ENCODE results near the gene SCN4A. TPM values are rescaled to one million over a fixed set of nuclear protein-coding genes. Genes with fewer than 3 reads are reported as not detected.

SCN4A gene
- total and polyA plus RNA-seq, 8 donors = 0.04 to 1.7 (median 0.29) TPM

GRCh38 chr17:64016231-64016784, 43.6 kb upstream of the SCN4A start:
- Histone ChIP-seq H3K36me3 (no peaks in the 10 kb centered on the region), H3K4me1 (peaks cover 0 to 6% (median 0%) of the 10 kb centered on the region in 3 donors), H3K27ac (no peak overlapping the region), H3K27me3 (no peaks in the 10 kb centered on the region), H3K4me3 (no peak overlapping the region), H3K9me3 (no peaks in the 10 kb centered on the region)
- DNase-seq (no peak), ATAC-seq (no peak), FAIRE-seq (no peak)
- TF ChIP-seq CTCF (IDR thresholded peaks at IDR 0.05) = no peak
- intact Hi-C loops (cut with DNase I) = no loop called here
- WGBS, 2 donors = 72 to 74% methylated on average over 5 of the region's 5 CpGs

DNA sequence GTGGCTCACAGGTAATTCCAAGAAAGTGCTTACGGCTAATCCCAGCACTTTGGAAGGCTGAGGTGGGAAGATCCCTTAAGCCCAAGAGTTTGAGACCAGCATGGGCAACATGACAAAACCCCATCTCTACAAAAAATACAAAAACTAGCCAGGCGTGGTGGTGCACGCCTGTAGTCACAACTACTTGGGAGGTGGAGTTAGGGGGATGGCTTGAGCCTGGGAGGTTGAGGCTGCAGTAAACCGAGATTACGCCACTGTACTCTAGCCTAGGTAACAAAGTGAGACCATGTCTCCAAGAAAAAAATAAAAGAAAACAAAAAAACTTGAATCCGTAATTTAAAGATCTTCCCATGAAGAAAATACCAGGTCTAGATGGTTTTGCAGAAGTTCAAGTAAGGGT, 42.7 kb upstream of the SCN4A start:
- H3K27ac ChIP-seq = no peak overlapping the region
- DNase-seq = no peak
- no peak for FAIRE-seq

DNA sequence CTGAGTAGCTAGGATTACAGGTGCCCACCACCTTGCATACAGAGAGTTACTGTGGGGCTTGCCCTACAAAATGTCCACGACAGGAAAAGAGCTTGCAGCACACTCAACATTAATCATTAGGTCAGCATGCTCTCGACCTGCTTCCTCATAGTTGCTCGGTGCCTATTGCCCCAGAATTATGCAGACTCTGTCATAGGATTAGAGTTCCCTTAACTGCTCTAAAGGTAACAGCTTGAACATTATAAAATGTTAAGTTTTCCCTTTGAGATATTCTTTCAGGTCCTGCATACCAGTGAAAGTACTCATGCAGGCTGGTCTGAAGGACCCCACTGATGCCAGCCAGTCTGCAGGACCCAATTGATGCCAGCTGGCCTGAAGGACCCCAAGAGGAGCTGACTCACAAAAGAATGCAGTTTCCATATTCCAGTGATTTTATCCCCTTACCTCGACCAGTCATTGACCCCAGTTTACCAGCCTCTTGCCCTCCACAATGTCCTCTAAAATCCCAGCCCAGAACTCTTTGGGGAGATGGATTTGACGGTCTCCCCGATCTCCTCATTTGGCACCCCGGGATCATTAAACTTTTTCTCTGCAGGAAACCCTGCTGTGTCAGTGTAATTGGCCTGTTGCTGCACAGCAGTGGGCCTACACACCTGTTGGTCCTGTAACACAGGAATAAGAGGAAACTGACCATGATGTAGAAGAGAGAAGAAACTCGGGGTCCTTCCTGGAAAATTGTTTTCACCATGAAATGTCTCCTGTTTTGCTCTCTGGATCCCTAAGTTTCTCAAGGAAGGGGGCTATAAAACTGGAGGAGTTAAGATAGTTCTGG, 37.1 kb upstream of the SCN4A start:
- DNase-seq = no peak
- no peak overlapping the region for H3K27ac ChIP-seq
- peak in 3 of 4 donors; percentile 45 to 72 (median 58) for ATAC-seq
- WGBS, 2 donors = 67 to 71% methylated on average over 8 of the region's 8 CpGs
- H3K9me3 ChIP-seq = no peaks in the 10 kb centered on the region
- intact Hi-C loops (cut with DNase I) = no loop called here
- no peak for FAIRE-seq
- no peaks in the 10 kb centered on the region for H3K27me3 ChIP-seq
- H3K4me1 ChIP-seq = peaks cover 0 to 3% (median 0%) of the 10 kb centered on the region in 3 donors
- H3K4me3 ChIP-seq = no peak overlapping the region
- no peaks in the 10 kb centered on the region for H3K36me3 ChIP-seq
- TF ChIP-seq CTCF (IDR thresholded peaks at IDR 0.05) = no peak

More for the DNA sequence above, 42.7 kb upstream of the SCN4A start:
- intact Hi-C loops (cut with DNase I) = no loop called here
- no peak for TF ChIP-seq CTCF (IDR thresholded peaks at IDR 0.05)
- H3K4me3 ChIP-seq = no peak overlapping the region
- 90 to 95% methylated on average over 6 of the region's 6 CpGs for WGBS, 2 donors
- no peaks in the 10 kb centered on the region for H3K9me3 ChIP-seq
- H3K36me3 ChIP-seq = no peaks in the 10 kb centered on the region
- peaks cover 0 to 6% (median 0%) of the 10 kb centered on the region in 3 donors for H3K4me1 ChIP-seq
- H3K27me3 ChIP-seq = no peaks in the 10 kb centered on the region
- ATAC-seq = no peak

- H3K9me3 ChIP-seq = no peaks in the 10 kb centered on the region
- no peak overlapping the region for H3K27ac ChIP-seq
- DNase-seq = peak in 1 of 6 donors; percentile 11
- TF ChIP-seq CTCF (IDR thresholded peaks at IDR 0.05) = no peak
- intact Hi-C loops (cut with DNase I) = no loop called here
- no peak for ATAC-seq
- H3K4me3 ChIP-seq = no peak overlapping the region
- WGBS, 2 donors = 81 to 85% methylated on average over 4 of the region's 4 CpGs
- no peak for FAIRE-seq
- H3K4me1 ChIP-seq = peaks cover 0 to 3% (median 0%) of the 10 kb centered on the region in 3 donors
- H3K27me3 ChIP-seq = no peaks in the 10 kb centered on the region
- H3K36me3 ChIP-seq = no peaks in the 10 kb centered on the region
These were observed 36.1 kb upstream of the SCN4A start for GRCh38 chr17:64008830-64009229.

- Histone ChIP-seq H3K27ac (no peak overlapping the region), H3K4me3 (no peak overlapping the region), H3K9me3 (no peaks in the 10 kb centered on the region), H3K27me3 (no peaks in the 10 kb centered on the region), H3K4me1 (no peaks in the 10 kb centered on the region), H3K36me3 (no peaks in the 10 kb centered on the region)
- intact Hi-C loops (cut with DNase I) = no loop called here
- TF ChIP-seq CTCF (IDR thresholded peaks at IDR 0.05) = no peak
- ATAC-seq (no peak), DNase-seq (peak in 1 of 6 donors; percentile 9), FAIRE-seq (no peak)
- 74 to 76% methylated on average over 5 of the region's 5 CpGs for WGBS, 2 donors
These were observed 35.6 kb upstream of the SCN4A start for GRCh38 chr17:64008346-64008745.

Data from pancreas (tissue), 10 donors.